HG02885 (cell line): ENCODE measurements around the gene MRPL24.

Source experiments
- ATAC-seq: cut with Tn5 transposase; IDR thresholded peaks from one replicate; pipeline ENCODE4 v1.9.1; 2021; ENCODE audit warnings: mild to moderate bottlenecking; ENCODE audit not compliant: unreplicated experiment, poor library complexity

The MRPL24 gene

DNA sequence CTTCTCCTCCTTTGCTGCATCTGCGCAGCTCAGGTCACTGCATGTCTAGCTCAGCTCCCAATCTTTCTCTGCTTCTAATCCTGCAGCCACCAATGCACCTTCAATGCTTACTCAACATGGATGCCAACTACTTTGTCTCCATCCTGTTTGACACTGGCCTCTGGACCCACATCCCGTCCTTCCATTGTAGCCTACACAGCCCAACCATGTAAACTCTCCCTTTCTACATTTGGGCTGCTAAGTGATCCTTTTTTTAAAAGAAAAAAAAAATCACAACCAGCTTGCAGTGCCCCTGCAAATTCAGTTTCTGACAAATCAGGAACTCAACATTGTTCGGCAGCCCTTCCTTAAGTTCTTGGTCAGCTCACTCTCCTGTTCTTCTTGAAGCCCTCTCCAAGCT is 26.1 kb downstream of the MRPL24 start:
- ATAC-seq = no peak

GRCh38 chr1:156712626-156713025 is 28.3 kb downstream of the MRPL24 start:
- ATAC-seq = no peak

GRCh38 chr1:156711011-156711817 is 29.7 kb downstream of the MRPL24 start:
- ATAC-seq = no peak

- ATAC-seq = no peak
Measured at GRCh38 chr1:156709757-156710489, 31.0 kb downstream of the MRPL24 start.

DNA sequence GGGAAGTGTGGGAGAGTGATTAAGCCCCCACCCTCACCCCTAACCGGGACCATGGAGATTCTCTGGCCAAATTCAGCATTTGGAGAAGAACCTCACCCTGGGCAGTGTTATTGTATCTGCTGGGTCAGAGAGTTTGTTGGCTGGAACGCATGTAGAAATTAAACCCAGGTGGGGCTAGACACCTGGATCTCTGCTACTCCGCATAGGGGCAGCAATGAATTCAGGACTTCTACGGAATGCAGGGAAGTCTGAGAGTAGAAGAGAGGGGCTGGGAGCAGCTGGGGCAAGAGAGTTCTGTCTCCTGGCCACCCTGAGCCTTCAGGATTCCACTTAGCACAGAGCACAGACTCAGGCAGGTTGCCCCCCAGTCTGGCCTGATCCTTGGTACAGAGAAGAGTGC is 31.9 kb downstream of the MRPL24 start:
- ATAC-seq = no peak

- ATAC-seq = no peak
Measured at GRCh38 chr1:156708218-156708661, 32.6 kb downstream of the MRPL24 start.

- no peak for ATAC-seq
Measured at GRCh38 chr1:156707417-156708217, 33.3 kb downstream of the MRPL24 start.

- ATAC-seq = no peak
Measured at GRCh38 chr1:156706657-156707416, 34.1 kb downstream of the MRPL24 start.

DNA sequence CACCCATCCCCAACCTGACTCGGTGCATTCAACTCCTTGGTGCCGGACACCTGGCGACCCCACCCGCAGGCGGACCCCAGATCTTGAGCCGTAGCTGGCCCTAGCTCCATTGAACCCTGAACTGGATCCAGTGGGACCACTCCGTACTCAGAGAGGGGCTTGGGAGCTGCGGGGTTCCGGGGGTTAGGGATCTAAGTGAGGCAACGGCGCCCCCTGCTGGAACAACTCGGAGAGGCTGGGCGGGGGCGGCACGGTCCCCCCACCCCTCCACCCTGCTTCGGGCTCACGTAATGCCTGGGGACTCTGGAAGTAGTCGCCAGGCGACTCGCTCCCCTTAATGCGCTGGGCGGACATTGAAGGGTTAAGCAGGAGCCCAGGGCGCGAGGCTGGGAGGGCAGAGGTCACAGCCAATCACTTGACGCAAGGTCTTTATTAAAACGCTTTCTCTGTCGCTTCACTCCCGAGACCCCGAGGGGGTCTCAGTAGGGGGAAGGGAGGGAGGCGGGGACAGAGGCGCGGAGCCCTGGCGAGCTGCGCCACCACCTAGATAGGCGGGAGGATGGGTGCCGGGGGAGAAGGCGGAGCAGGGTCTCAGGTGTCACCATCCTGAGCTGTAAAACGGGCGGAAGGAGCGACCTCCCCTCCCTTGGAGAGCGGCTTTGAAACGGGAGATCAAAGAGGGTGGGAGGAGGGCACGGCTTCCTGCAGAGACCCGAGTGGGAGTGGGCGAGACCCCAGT is 34.8 kb downstream of the MRPL24 start:
- ATAC-seq = no peak

DNA sequence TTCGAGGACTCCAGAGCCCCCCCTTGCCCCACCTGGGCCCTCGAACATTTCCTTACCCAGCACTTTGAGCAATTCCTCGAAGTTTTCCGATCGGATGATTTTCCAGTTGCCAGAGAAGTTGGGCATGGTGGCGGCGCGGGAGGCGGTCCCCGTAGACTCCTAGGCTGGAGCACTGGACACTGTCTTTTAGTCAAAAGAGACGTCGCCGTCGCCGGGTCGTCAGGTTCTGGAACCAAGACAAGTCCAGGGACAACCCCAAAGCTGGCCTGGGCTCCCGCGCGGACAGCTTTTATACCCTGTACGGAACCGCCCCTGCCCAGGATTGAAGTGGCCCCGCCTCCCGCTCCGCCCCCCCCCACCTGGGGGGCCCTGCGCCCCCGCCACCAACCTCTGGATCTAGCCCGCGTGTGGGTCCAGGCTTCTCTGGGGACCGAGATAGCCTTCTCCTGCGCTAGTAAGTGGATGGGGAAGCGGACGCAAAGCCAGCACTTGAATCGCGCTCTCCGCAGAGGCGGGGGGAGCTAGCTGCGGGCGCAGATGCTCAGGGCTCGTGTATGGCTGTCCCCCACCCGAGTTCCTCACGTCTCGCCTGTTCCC is 35.5 kb downstream of the MRPL24 start, which contains the start of gene CRABP2:
CRABP2 (minus strand) TSS at position 263 of the 597 bp plus-strand sequence; CDS start at position 126, 137 bp downstream.
- ATAC-seq = no peak

GRCh38 chr1:156704930-156705320 is 36.0 kb downstream of the MRPL24 start:
- ATAC-seq = no peak

GRCh38 chr1:156704166-156704711 is 36.6 kb downstream of the MRPL24 start:
- no peak for ATAC-seq

DNA sequence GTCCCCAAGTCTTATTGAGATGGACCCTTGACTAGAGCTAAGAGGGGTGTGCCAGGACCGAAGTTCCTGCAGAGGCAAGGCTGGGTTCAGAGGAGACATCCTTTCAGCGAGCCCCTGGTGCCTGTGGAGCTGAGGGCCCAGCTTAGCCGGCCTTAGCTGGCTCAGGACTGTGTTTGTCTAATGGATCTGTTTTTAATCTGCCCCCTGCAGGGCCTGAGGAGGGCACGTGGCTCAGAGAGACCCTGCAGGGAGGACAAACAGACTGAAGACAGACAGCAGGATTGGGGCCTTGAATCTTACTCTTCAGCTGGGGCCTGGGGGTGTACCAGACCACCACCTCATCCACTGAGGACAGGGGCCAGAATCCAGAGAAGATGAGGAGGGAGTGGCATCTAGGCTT is 37.1 kb downstream of the MRPL24 start:
- no peak for ATAC-seq

DNA sequence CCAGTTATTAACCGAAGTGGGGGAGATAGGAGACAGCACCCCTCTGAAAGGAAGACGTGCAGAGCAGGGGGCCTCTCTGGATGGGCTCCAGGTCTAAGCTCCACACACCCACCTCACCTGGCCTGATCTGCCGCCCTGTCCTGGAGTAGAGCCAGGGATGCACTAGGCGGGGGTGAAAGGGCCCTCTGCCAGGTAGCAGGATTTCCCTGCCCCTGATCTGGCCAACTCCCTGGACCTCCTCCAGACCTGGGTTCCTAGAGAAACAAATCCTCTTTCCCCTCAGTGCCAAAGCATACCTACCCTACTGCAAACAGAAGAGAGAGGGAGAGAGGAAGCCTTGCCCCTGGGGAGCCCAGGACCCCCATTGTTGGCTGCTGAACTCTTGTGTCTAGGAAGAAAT is 37.6 kb downstream of the MRPL24 start:
- ATAC-seq = no peak

GRCh38 chr1:156700736-156701531 is 40.0 kb downstream of the MRPL24 start:
- ATAC-seq = no peak

- ATAC-seq = no peak
Measured at GRCh38 chr1:156698995-156699394, 41.9 kb downstream of the MRPL24 start.

DNA sequence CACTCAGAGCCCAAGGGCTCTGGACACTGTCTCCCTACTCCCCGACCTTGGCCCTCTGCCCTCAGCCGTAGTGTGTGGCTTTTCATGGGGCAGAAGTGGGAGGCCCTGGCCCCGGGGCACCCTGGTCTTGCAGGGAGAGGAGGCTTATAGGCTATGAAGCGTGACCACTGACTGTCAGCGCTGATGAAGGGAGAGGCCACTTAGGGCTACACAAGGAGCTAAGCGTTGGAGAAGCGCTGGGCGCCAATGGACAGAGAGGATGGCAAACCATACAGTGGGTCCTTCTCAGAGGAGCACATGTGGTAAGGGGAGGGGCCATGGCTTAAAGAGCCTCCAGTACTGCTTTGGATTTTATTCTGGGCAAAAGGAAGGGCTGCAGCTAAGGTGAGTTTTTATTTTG is 43.4 kb downstream of the MRPL24 start:
- ATAC-seq = no peak

DNA sequence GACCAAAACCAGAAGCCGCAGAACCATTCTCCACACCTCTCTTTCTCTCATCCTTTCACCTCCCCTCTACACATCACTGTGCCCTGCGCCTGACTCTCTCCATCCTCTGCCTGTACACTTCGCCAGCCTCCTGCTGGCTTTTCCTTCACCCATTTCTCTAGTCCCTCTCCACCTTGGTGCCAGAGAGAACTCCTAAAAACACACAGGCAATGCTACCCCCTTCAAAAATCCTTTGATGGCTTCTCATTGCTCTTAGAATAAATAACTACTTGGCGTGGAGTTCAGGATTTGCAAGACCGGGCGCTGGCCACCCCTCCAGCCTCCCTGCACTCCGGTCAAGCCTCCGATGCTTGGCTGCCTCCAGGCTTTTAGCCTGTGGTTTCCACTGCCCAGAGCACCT is 44.1 kb downstream of the MRPL24 start:
- no peak for ATAC-seq
